Natural killer cell (primary cell): Measurements from ENCODE around the gene CELF3. TPM values are rescaled to one million over a fixed set of nuclear protein-coding genes. Genes with fewer than 3 reads are reported as not detected.

Experiments
- ATAC-seq, 3 donors: fragments of 150-1000 bp in 2 of 3; fragments of 200-7000 bp in 1 of 3; cut with Tn5 transposase; 1 replicate in 1 of 3; 2 replicates in 2 of 3; pipeline ENCODE4 v1.10.0; 2021; ENCODE audit warnings: mild to moderate bottlenecking in 2 of 3, moderate library complexity in 2 of 3
- DNase-seq, 2 donors: peaks; one replicate each; pipeline versions ENCODE4 v3.0.0 to v3.0.0-alpha.2; 2013 to 2021; ENCODE audit warnings: mixed read lengths in 1 of 2
- H3K27ac ChIP-seq: one replicate; pipeline ENCODE4 v1.5.1; 2013; ENCODE audit warnings: mild to moderate bottlenecking, low read length
- H3K27me3 ChIP-seq: one replicate; pipeline ENCODE4 v1.6.1; 2013; ENCODE audit warnings: low read length; ENCODE audit not compliant: control insufficient read depth, insufficient read depth
- H3K36me3 ChIP-seq: one replicate; pipeline ENCODE4 v1.6.1; 2013; ENCODE audit warnings: low read length; ENCODE audit not compliant: control insufficient read depth, insufficient read depth
- H3K4me1 ChIP-seq: one replicate; pipeline ENCODE4 v1.6.1; 2013; ENCODE audit warnings: low read length; ENCODE audit not compliant: control insufficient read depth, insufficient read depth
- H3K4me3 ChIP-seq: one replicate; pipeline ENCODE4 v1.5.1; 2013; ENCODE audit warnings: low read length
- H3K9me3 ChIP-seq: one replicate; pipeline ENCODE4 v1.6.1; 2013; ENCODE audit warnings: low read length; ENCODE audit not compliant: control insufficient read depth, insufficient read depth
- H3K27ac Mint-ChIP-seq, 2 donors: one replicate each; pipeline ENCODE4 v1.8.0; 2022; ENCODE audit warnings: mild to moderate bottlenecking in 2 of 2, mixed read lengths in 2 of 2, moderate library complexity in 1 of 2
- H3K27me3 Mint-ChIP-seq, 2 donors: one replicate each; pipeline ENCODE4 v1.8.0; 2022; ENCODE audit warnings: low read depth in 2 of 2, mixed read lengths in 2 of 2
- H3K36me3 Mint-ChIP-seq: one replicate; pipeline ENCODE4 v1.8.0; 2022; ENCODE audit warnings: mixed read lengths
- H3K4me1 Mint-ChIP-seq, 2 donors: one replicate each; pipeline ENCODE4 v1.8.0; 2022; ENCODE audit warnings: mixed read lengths in 2 of 2
- H3K4me3 Mint-ChIP-seq: one replicate; pipeline ENCODE4 v1.8.0; 2022; ENCODE audit warnings: mild to moderate bottlenecking, moderate library complexity, mixed read lengths
- H3K9me3 Mint-ChIP-seq, 2 donors: one replicate each; pipeline ENCODE4 v1.8.0; 2022; ENCODE audit warnings: mixed read lengths in 2 of 2
- CTCF ChIP-seq: fragments of 200-600 bp; IDR thresholded peaks from one replicate; pipeline ENCODE4 v1.8.0; 2022; ENCODE audit warnings: antibody characterized with exemption
- WGBS: methylation state at CpG from one replicate; pipeline ENCODE4 v1.1.7; 2013; ENCODE audit warnings: missing lambda C conversion rate; ENCODE audit not compliant: insufficient coverage; 5-methylcytosine and 5-hydroxymethylcytosine counted together
- intact Hi-C: fragments of 100-400 bp; cut with micrococcal nuclease; formaldehyde crosslinking; loops from one replicate; pipeline ENCODE4 v1.14.2; 2022
- total RNA-seq, 4 donors: library from RNA; stranded (reverse); fragments of 120-200 nt in 1 of 4; gene quantifications; one replicate each; pipeline versions ENCODE4 v1.2.3 to v1.2.4, GENCODE V29; 2013 to 2022

CELF3 gene
- not detected for total RNA-seq
- not detected for total RNA-seq (2013)

GRCh38 chr1:151716771-151717631 is at the start of gene CELF3:
TSS of gene CELF3 (minus strand) at chr1:151716803. CDS start at chr1:151716020, 783 bp downstream.
- no peak for TF ChIP-seq CTCF
- Mint-ChIP-seq H3K27me3 (peaks cover 39 to 60% of the 10 kb centered on the region in 2 donors), H3K27ac (no peak within 1 kb of the TSS), H3K36me3 (no peaks in the 10 kb centered on the region), H3K4me3 (no peak within 1 kb of the TSS), H3K4me1 (peaks cover 32% of the 10 kb centered on the region in 2 donors), H3K9me3 (no peaks in the 10 kb centered on the region)
- peaks cover 14% of the 10 kb centered on the region for H3K27me3 ChIP-seq
- 13% methylated on average over 26 of the region's 27 CpGs for WGBS
- H3K4me1 ChIP-seq = peaks cover 22% of the 10 kb centered on the region
- H3K36me3 ChIP-seq = no peaks in the 10 kb centered on the region
- H3K9me3 ChIP-seq = no peaks in the 10 kb centered on the region
- DNase-seq (peak in 1 of 2 donors; percentile 52), ATAC-seq (peak in 2 of 3 donors; percentile 48 to 49)
- intact Hi-C loops = no loop called here
- no peak within 1 kb of the TSS for H3K27ac ChIP-seq
- no peak within 1 kb of the TSS for H3K4me3 ChIP-seq

- WGBS = 70% methylated on average over 10 of the region's 10 CpGs
- peaks cover 21% of the 10 kb centered on the region for H3K36me3 ChIP-seq
- Mint-ChIP-seq H3K4me1 (peaks cover 22 to 23% of the 10 kb centered on the region in 2 donors), H3K4me3 (peak overlapping the region; percentile 98), H3K9me3 (no peaks in the 10 kb centered on the region), H3K36me3 (no peaks in the 10 kb centered on the region), H3K27me3 (no peaks in the 10 kb centered on the region), H3K27ac (peak overlapping the region; percentile 96 to 99)
- DNase-seq (no peak), ATAC-seq (no peak)
- H3K4me3 ChIP-seq = peak overlapping the region; percentile 76
- H3K27me3 ChIP-seq = no peaks in the 10 kb centered on the region
- peak overlapping the region; percentile 91 for H3K27ac ChIP-seq
- intact Hi-C loops = loop anchor here (1.0 kb wide), 1 partner anchor 26 kb away; the partner anchor contains the start of gene TDRKH
- H3K4me1 ChIP-seq = peaks cover 11% of the 10 kb centered on the region
- TF ChIP-seq CTCF = no peak
- H3K9me3 ChIP-seq = no peaks in the 10 kb centered on the region
Measured at GRCh38 chr1:151763990-151764389, 47.4 kb upstream of the CELF3 start.

DNA sequence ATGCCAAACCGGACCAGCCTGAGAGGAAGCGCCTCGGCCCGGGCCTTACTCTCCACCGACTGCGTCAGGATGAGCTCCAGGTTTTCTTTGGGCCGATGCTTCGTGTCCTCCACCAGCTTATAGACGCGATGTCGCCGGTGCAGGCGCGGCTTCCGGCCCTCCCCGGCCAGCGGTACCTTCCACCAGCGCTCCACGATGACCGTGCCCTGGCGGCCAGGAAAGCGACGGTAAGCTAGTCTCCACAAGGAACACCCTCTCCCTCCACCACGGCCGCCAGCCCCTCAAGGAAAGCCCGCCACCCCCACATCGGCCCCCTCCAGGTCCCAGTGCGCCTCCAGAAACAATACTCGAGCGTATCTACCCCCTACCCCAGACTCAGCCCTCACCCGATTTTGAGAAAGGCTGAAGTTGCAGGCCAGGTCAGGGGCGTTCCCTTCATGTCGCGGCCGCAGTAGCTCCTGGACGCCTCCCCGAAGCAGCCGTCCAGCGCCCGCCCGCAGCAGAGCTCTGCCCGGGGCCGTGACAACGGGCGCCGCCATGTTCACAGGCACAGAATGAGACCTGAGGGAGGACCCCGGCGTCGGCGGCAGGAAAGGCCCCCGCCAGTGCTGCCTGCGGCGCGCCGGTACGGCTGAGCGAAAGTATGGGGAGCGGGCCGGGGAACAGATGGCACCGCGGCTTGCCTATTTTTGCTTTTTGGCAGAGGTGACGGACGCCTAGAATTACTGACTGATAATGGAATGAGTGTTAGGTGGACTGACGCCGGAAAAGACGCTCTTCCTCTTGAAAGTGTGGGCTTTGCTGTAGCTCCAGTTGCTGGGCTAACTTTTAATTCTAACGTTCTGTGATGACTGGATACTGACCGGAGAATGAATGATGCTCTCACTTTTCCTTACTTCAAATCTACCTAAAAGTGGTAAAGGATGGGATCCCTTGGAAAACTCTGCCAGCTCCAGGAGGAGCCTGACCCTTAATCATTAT is 46.6 kb upstream of the CELF3 start, which contains the start of gene MRPL9:
Gene MRPL9, minus strand, starts transcription at position 556 of the 981 bp plus-strand sequence. Its CDS starts 17 bp downstream, at position 539.
- peak within 1 kb of the TSS; percentile 91 for H3K27ac ChIP-seq
- H3K9me3 ChIP-seq = no peaks in the 10 kb centered on the region
- H3K4me1 Mint-ChIP-seq = peaks cover 22 to 23% of the 10 kb centered on the region in 2 donors
- H3K27me3 Mint-ChIP-seq = no peaks in the 10 kb centered on the region
- peak within 1 kb of the TSS; percentile 96 to 99 for H3K27ac Mint-ChIP-seq
- under 1% methylated on average over 68 of the region's 68 CpGs for WGBS
- H3K9me3 Mint-ChIP-seq = no peaks in the 10 kb centered on the region
- ATAC-seq = peak; percentile 97 to 99 (median 98)
- TF ChIP-seq CTCF = no peak
- no peaks in the 10 kb centered on the region for H3K27me3 ChIP-seq
- intact Hi-C loops = loop anchor here (1.0 kb wide), 1 partner anchor 27 kb away; the partner anchor contains the start of gene TDRKH
- H3K4me3 Mint-ChIP-seq = peak within 1 kb of the TSS; percentile 98
- H3K4me3 ChIP-seq = peak within 1 kb of the TSS; percentile 76
- peaks cover 21% of the 10 kb centered on the region for H3K36me3 ChIP-seq
- H3K36me3 Mint-ChIP-seq = no peaks in the 10 kb centered on the region
- peak; percentile 84 to 88 for DNase-seq
- H3K4me1 ChIP-seq = peaks cover 11% of the 10 kb centered on the region
